ENCODE measurements around the gene ATF7.
"Not testable (repeated sequence)": the region's sequence is repeated elsewhere in the genome, so short reads cannot be mapped to it uniquely, and the experiment has no call there.

Gene ATF7

DNA sequence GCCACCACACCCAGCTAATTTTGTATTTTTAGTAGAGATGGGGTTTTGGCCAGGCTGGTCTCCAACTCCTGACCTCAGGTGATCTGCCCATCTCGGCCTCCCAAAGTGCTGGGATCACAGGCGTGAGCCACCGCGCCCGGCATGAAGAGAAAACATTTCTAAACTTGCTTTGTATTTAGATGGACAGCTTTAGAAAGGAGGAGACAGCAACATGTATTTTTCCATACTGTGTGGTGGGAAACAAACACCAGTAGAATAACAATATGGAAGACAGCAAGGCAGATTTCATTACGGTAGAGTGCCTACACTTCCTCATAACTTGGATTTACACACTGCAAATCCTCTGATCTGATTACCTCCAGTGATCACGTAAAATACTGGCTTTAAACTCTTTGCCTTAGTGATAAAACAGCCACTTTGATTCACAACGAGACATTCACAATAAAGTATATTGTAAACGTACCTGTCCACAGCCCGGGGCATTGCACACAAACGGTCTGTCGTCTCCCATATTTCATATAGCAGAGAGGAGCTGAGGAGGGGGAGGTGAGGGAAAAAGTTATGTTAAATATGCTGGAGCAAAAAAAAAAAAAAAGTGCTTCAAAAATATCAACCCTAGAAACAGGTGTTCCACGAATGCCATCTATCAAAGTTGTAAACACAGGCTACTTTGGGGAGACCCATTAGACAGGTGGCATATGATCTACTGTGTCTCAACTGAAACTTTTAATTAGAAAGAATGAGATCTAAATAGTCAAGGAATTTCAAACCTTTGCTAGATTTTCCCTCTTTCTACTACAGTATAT lies 25.5 kb downstream of the ATF7 start:
- Histone ChIP-seq H3K4me1 (peaks cover 5% of the 10 kb centered on the region; the same call in 1 of the 2 replicates), H3K27me3 (no peaks in the 10 kb centered on the region), H3K36me3 (no peaks in the 10 kb centered on the region; the same call in 1 of the 2 replicates), H3K4me3 (ENCODE audit: low read depth, low read length) (no peak overlapping the region), H3K9me3 (no peaks in the 10 kb centered on the region)
- no peak for DNase-seq
- TF ChIP-seq, protein P1, sequence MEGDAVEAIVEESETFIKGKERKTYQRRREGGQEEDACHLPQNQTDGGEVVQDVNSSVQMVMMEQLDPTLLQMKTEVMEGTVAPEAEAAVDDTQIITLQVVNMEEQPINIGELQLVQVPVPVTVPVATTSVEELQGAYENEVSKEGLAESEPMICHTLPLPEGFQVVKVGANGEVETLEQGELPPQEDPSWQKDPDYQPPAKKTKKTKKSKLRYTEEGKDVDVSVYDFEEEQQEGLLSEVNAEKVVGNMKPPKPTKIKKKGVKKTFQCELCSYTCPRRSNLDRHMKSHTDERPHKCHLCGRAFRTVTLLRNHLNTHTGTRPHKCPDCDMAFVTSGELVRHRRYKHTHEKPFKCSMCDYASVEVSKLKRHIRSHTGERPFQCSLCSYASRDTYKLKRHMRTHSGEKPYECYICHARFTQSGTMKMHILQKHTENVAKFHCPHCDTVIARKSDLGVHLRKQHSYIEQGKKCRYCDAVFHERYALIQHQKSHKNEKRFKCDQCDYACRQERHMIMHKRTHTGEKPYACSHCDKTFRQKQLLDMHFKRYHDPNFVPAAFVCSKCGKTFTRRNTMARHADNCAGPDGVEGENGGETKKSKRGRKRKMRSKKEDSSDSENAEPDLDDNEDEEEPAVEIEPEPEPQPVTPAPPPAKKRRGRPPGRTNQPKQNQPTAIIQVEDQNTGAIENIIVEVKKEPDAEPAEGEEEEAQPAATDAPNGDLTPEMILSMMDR (IDR thresholded peaks at IDR 0.05; ENCODE audit: low read depth, low read length) = no peak

DNA sequence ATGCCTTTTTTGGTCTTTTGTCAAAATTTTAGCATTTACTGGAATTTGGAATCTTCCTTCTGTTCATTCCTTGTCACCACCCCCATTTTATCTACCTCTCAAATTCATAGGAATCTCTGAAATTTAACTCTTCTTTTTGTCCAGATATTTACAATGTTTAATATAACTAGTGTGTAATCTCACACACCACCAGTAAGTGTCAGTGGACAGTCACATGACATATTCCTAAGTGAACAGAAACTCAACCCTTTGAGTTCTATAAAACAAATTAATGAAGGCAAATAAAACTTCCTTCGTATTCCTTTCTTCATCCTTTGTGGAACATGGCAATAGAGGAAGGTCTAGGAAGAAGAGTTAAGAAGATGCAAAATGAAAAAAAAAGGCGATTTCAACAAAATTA lies 26.6 kb downstream of the ATF7 start:
- no peak for DNase-seq
- TF ChIP-seq, protein P1 (IDR thresholded peaks at IDR 0.05; ENCODE audit: low read depth, low read length) = no peak
- Histone ChIP-seq H3K4me1 (peaks cover 12% of the 10 kb centered on the region), H3K27me3 (no peaks in the 10 kb centered on the region), H3K36me3 (no peaks in the 10 kb centered on the region; the same call in 1 of the 2 replicates), H3K9me3 (no peaks in the 10 kb centered on the region), H3K4me3 (ENCODE audit: low read depth, low read length) (no peak overlapping the region)

DNA sequence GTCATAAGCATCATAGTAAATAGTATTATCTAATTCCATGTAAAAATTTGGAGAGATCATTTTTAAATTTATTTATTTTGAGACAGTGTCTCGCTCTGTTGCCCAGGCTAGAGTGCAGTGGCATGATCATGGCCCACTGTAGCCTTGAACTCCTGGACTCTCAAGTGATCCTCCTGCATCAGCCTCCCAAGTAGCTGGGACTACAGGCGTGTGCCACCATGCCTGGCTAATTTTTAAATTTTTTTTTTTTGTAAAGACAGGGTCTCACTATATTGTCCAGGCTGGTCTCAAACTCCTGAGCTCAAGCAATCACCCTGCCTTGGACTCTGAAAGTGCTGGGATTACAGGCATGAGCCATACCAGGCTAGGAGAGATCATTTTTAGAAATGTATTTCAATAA lies 27.2 kb downstream of the ATF7 start:
- H3K4me1 ChIP-seq = peaks cover 12% of the 10 kb centered on the region
- not testable (repeated sequence) for H3K9me3 ChIP-seq; H3K27me3 ChIP-seq; H3K36me3 ChIP-seq; DNase-seq; H3K4me3 ChIP-seq (ENCODE audit: low read depth, low read length)

DNA sequence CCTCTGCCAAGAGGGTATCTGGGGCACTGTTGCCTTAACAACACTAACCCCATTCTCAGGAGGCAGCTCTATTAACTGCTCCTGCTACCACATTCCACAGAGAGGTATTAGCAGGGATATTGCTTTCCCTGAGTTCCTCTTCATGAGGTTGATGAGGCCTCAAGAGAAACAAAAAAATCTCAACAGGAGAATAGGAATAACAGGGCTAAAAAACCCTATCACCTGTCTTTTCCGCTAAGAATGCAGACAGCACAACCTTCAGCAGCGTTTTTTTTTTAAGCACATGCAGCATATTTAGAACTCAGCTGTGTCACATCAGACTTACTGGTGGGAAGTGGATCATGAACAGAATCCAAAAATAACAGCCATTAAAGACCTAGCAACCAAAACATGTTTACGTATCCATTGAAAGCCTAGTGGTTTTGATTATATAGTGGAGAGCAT lies 29.2 kb downstream of the ATF7 start:
- H3K27me3 ChIP-seq = no peaks in the 10 kb centered on the region
- H3K4me1 ChIP-seq = peaks cover 12% of the 10 kb centered on the region
- H3K9me3 ChIP-seq = no peaks in the 10 kb centered on the region
- TF ChIP-seq, protein P1 (IDR thresholded peaks at IDR 0.05; ENCODE audit: low read depth, low read length) = no peak
- H3K4me3 ChIP-seq (ENCODE audit: low read depth, low read length) = no peak overlapping the region
- no peaks in the 10 kb centered on the region for H3K36me3 ChIP-seq
- DNase-seq = no peak

DNA sequence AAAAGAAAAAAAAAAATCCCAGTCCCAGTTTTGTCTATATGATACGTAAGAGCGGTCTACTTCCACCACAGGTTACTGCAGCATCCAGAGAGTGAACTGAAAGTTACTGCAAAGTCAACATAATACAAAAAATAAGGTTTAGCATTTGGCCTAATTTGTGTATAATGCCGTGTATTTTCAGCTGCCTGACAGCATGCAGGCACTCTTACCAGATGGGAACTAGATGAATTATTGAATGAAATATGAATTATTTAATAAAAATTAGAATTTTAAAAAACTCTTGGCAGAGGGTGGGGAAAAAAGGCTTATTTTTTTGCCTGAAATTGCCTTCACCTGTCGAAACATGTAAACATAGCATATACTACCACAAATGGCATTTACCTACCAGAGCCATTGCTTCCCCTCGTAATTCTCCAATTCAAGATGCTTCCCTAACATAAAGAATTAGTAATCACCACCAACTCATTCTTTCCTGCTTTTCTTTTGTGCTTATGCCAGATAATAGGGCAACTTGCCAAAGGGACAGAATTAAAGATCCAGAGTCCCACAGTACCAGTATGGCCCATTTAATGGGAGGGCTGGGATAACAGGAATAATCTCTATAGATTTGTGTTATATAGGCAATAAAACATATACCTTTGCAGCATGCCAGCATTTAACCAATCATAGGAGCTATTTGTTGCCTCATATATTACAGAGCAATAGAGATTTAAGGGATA lies 31.1 kb downstream of the ATF7 start:
- Histone ChIP-seq H3K9me3 (no peaks in the 10 kb centered on the region), H3K36me3 (no peaks in the 10 kb centered on the region), H3K27me3 (no peaks in the 10 kb centered on the region), H3K4me1 (peaks cover 18% of the 10 kb centered on the region), H3K4me3 (ENCODE audit: low read depth, low read length) (no peak overlapping the region)
- no peak for DNase-seq
- TF ChIP-seq, protein P1 (IDR thresholded peaks at IDR 0.05; ENCODE audit: low read depth, low read length) = no peak

DNA sequence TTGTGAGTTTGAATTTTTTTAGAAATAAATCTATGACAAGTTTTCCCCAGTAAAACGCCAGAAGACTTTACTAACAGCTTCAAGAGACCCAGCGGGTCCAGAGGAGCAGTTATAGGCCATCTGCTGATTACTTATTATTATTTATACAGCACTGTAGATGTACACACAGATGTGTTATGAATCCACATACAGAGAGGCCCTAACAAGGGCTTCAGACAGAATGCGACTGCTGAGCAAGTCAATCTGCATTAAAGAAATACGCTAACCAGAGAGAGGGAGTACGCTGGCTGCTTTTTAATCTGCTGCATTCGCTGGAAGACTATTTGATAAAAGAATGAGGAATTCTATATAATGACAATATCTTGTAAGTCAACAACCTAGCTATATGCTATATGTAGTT lies 32.5 kb downstream of the ATF7 start:
- Histone ChIP-seq H3K4me3 (ENCODE audit: low read depth, low read length) (no peak overlapping the region), H3K36me3 (no peaks in the 10 kb centered on the region), H3K9me3 (no peaks in the 10 kb centered on the region), H3K4me1 (peaks cover 18% of the 10 kb centered on the region), H3K27me3 (no peaks in the 10 kb centered on the region)
- no peak for DNase-seq
- TF ChIP-seq, protein P1 (IDR thresholded peaks at IDR 0.05; ENCODE audit: low read depth, low read length) = no peak
